Stimulated activated CD4-positive, alpha-beta T cell treated with anti-CD3 and anti-CD28 coated beads, TNF-alpha, amount 100 ng/mL, for 48 hours (primary cell): ENCODE data around the gene COPB2.
A peak's percentile ranks its signal among the peaks of the same experiment; 100 is the strongest.
"Not testable (repeated sequence)": the region's sequence is repeated elsewhere in the genome, so short reads cannot be mapped to it uniquely, and the experiment has no call there.

Experiments
- DNase-seq, 3 donors: peaks; one replicate each; pipeline ENCODE4 v3.0.0-alpha.2; 2020; ENCODE audit warnings: low read depth in 3 of 3

Gene COPB2

GRCh38 chr3:139378587-139379241, 10.7 kb downstream of the COPB2 start:
- DNase-seq, result no peak

GRCh38 chr3:139377378-139377777, 12.1 kb downstream of the COPB2 start:
- no peak for DNase-seq

DNA sequence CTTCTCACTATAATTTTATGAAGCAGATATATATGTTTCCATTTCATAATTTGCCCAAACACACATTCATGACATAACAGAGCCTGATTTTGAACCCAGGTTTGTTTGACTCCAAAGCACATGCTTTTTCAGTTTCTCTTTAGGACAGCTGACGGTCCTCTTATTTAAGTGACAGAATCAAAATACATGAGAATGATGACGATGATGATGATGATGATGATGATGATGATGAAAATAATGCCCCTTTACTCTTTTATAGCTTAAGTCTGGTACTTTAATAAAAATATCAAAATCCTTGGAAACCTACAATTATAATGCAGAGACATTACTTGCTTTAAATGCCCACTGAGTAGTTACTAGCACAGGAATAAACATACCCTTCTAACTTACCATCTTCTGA, 15.3 kb downstream of the COPB2 start:
- no peak for DNase-seq

GRCh38 chr3:139364549-139364948, 24.9 kb downstream of the COPB2 start:
- DNase-seq, result no peak

DNA sequence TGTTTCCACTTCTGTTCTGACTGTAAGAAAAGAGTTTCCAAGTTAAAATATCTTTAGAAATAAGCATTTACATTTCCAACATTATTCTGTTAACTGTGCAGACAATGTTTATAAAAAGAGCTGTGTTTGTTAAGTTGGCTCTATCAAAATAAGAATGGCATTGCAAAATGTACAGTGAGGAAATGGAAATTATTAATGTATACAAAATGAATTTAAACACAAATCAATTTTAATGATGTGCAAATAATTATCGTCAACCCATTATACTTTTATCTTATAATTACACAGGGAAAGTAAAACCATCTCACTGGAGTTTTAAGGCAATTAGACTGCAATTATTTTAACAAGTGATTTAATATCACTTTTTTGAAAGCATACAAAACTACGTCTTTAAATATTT, 28.2 kb downstream of the COPB2 start:
- DNase-seq, result no peak

- DNase-seq, result no peak
Measured at GRCh38 chr3:139358841-139359562, 30.4 kb downstream of the COPB2 start.

DNA sequence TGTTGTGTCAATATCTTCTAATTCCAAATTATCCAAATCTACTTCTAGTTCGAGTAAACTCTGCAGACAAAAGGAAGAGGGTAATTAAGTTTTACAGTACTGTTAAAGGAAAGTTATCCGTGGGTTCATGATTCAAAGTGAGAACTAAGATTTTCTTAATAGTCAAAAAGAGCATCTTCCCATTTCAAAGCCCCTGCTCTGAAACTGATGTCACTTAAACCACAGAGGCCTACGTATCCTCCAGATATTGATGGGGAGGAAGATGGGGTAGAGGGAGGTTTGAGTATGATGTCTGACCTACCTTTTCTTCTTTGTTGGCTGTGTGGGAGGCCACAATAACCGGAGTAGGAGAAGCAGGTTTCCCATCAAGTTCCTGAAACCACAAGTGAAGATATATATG, 31.5 kb downstream of the COPB2 start:
- DNase-seq, result no peak

GRCh38 chr3:139355891-139356290, 33.6 kb downstream of the COPB2 start:
- DNase-seq, result no peak

GRCh38 chr3:139355476-139355875, 34.0 kb downstream of the COPB2 start:
- no peak for DNase-seq

GRCh38 chr3:139354661-139355060, 34.8 kb downstream of the COPB2 start:
- DNase-seq, result no peak

DNA sequence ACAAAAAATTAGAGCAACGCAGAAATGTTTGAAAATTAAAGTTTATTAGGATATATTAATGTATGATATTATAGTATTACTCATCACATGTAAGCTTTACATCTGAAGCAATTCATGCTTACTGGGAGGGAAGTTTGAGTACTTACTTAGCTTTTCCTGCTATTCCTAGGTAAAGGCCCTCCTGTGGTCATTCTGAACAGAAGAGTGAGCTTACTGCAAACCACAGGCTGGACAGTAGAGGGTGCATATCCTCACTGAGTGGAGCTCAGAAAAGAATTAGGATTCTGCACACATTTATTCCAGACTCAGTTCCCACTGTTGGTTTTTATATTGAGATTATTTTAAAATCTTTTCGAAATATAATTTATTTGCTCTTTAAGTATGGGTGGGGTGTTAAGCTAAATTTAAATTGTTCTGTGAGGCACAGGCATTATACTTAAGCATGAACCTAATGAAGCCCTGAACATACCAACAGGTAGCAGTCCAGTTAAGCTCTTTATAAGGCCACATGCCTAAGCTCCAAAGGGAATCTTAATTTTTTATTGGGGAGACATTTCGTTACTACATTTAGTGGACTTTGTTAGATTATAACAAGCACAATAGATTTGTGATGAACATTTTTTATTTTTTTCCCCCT, 35.4 kb downstream of the COPB2 start:
- no peak for DNase-seq

DNA sequence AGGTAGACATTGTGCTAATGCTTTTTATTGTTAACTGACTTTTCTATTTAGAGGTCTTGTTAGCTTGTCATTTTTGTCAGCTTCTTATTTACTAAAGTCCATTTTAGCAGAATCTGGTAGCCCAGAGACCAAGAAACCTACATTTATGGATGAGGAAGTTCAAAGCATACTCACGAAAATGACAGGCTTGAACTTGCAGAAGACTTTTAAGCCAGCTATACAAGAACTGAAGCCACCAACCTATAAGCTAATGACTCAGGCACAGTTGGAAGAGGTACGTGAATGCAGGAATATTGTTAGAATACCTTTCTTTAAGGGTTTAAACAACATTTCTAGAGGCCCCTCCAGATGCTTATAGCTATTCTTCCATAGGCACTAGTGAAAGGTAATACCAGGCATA, 42.7 kb downstream of the COPB2 start:
- no peak for DNase-seq

DNA sequence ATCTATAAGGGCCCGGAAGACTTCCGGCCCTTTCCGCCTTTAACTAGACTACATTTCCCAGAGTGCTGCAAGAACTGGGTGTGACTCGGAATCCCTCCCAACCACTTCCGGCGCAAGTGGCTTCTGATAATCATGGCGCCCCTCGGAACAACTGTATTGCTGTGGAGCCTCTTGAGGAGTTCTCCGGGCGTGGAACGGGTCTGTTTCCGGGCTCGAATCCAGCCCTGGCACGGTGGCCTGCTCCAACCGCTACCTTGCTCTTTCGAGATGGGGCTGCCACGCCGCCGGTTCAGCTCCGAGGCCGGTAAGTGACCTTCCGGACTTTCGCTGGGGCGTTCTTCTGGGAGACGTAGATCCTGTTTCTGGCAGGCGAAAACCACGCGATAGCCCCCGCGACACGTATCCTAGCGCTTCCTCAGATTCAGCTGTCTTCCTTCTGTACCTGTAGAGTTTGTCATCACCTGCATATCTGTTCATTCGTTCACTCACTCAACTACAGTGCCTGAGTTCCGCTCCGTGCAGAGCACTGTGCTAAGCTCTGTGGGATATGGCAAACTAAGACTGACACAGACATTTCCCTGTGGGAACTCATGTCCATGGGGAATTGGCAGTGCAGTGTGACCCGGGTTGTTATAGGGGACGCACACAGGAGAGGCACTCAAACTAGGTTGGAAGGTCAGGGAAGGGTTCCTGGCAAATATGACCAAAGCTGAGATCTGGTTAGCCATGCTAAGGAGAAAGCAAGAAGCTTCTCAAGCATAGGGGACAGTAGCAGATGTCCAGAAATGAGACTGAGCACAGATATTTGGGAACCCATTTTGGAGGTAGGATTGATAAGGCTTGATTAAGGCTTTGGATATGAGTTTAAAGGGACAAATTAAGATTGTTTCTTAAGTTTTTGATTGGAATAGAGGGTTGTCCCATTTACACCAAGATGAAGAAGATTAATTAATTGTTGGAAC, 45.3 kb downstream of the COPB2 start, which contains the start of gene MRPS22:
Gene MRPS22, plus strand, starts transcription at position 126 of the 962 bp plus-strand sequence. Its CDS starts 7 bp downstream, at position 133.
- peak; percentile 64 to 76 (median 75) for DNase-seq

DNA sequence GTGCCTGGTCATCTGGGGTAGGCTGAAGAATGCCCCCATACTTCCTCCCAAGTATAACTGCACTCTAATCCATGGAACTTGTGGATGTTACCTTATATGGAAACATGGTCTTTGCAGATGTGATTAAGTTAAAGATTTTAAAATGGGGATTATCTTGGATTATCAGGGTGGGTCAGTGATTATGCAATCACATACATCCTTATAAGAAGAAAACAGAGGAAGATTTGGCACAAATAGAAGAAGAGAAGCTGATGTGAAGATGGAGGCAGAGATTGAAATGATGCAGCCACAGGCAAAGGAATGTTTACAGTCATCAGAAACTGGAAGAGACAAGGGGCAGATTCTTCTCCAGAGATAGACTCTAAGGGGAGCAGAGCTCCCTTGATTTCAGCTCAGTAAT, 47.4 kb downstream of the COPB2 start:
- no peak for DNase-seq

GRCh38 chr3:139340784-139341183, 48.7 kb downstream of the COPB2 start:
- no peak for DNase-seq

DNA sequence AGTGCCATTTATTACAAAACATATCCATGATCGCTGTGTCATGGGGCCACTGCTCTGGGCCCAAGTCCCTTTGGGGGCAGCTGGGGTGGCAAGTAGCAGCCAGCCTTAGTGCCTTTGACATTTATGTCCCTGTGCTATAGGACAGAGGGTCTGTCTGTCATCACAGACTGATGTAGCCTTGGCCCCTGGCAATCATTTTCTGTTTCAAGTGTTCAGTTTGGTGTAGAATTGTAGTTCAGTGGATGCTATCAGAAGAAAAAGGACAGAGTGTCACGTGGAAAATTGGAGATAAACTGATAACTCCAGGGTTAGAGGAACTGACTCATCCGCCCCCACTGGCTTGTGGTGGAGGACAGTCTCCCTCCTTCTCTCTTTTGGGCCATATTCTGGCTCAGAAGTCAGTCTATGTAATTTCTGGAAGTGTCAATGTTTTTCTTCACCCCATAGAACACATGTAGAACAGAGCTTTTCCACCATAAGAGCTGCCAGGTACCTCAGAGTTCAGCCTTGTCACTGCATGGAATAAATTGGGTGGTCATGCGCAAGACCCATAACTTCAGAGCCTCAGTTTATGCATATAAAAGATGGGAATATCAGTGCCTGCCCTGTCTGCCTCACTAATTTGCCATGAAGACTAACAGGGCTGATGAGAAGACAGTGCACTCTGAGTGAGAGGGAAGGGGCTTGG, 50.1 kb downstream of the COPB2 start:
- peak in 1 of 3 donors; percentile 26 for DNase-seq

- DNase-seq, result no peak
Measured at GRCh38 chr3:139338405-139338804, 51.0 kb downstream of the COPB2 start.

DNA sequence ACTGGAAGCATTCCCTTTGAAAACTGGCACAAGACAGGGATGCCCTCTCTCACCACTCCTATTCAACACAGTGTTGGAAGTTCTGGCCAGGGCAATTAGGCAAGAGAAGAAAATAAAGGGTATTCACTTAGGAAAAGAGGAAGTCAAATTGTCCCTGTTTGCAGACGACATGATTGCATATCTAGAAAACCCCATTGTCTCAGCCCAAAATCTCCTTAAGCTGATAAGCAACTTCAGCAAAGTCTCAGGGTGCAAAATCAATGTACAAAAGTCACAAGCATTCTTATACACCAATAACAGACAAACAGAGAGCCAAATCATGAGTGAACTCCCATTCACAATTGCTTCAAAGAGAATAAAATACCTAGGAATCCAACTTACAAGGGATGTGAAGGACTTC, 54.8 kb downstream of the COPB2 start:
- DNase-seq, result not testable (repeated sequence)

GRCh38 chr3:139332092-139332491, 57.4 kb downstream of the COPB2 start:
- DNase-seq, result no peak

- DNase-seq, result peak; percentile 83 to 89 (median 83)
Measured at GRCh38 chr3:139329364-139329850, 60.0 kb downstream of the COPB2 start.

DNA sequence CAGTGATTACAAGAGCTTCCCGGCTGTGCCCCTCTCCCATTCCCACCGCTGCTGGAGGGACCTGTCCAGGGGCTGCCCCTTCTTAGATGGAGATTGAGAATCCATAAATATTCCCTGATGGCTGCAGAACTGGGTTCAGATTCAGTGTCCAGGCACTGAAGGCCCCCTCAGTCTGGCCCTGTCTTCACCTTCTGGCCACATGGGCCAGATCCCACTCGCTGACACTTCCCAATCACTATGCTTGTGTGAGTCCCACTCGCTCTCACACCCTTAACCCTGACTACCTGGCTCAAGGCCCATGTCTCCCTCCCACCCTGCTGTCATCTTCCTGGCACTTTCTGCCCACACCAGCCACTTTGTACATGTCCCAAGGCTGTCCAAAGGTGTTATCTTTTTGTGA, 61.1 kb downstream of the COPB2 start:
- DNase-seq, result no peak
